Measurements from ENCODE around the gene LLCFC1.

DNA sequence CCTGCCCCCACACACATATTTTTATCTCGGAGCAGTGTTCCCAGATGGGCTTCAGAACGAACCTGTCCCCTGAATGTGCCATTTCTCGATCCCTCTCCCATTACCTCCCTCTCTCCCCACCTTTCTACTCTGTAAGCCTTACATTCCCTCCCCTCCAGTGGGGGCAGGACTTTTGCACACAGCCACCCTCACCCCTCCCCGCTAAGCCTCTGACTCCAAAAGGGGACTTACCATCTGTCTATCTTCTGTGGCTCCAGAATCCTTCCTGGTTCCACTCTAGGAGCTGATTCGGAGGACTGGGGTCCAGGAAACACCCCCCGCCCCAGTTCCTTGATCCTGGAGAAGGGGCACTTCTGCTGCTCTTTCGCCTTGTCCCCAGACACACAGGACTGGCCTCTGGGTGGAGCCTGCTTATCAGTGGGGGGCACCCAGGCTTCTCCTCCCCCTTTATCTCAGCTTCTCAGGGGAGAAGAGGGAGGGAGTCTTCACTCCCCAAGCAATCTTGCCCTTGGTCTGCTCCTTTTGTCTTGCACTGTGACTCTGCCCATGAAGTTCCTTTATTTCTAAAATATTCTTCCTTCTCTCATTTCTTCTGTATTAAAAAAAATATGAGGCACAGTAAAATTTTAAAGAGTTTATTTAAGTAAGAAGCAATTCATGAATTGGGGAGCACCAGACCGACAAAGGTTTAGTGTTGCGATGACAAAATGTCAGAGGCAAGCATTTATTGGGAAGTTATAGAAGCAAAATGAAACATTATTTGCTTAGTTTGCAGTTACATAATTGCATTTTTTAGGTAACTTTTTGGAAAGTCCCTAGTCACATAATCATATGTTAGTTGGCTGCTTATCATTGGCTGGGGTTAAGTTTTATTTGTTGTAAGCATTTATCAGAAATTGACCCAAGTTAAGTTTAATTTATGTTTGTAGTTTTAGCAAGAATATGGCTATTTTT, 23.0 kb downstream of the LLCFC1 start, which contains the start of gene KEL:
- TF ChIP-seq EZH2phosphoT487 (IDR thresholded peaks at IDR 0.05; ENCODE audit: borderline replicate concordance, low read depth, low read length), result no peak
- no peak for TF ChIP-seq CTCF (conservative IDR thresholded peaks at IDR 0.05; ENCODE audit: low read length)

Data from OCI-LY7 (cell line).